HL-60 (cell line): ENCODE results near the gene CMTM1.
"Not testable (repeated sequence)": the region's sequence is repeated elsewhere in the genome, so short reads cannot be mapped to it uniquely, and the experiment has no call there.

Source experiments
- DNase-seq, 2 experiments: peaks; one replicate each; pipeline ENCODE4 v3.0.0-alpha.2; 2010 to 2020; ENCODE audit warnings: low read depth in 1 of 2, low spot score in 1 of 2
- H3K27ac ChIP-seq: fragments of 250-450 bp; sonication (Bioruptor Pico); replicated peaks from 2 replicates; pipeline ENCODE4 v1.5.1; 2020; ENCODE audit warnings: mild to moderate bottlenecking, moderate library complexity
- H3K27me3 ChIP-seq: fragments of 250-450 bp; sonication (Bioruptor Pico); 2 replicates; pipeline ENCODE4 v1.5.1; 2021; ENCODE audit warnings: mild to moderate bottlenecking, moderate library complexity; ENCODE audit not compliant: insufficient read depth, poor library complexity, severe bottlenecking
- H3K4me3 ChIP-seq: replicated peaks from 2 replicates; pipeline ENCODE4 v1.5.1; 2011; ENCODE audit warnings: mild to moderate bottlenecking, control low read depth, low read length; ENCODE audit not compliant: insufficient read depth
- GABPA ChIP-seq: IDR thresholded peaks from 2 replicates; pipeline ENCODE4 v1.6.1; 2012; ENCODE audit warnings: low read depth
- POLR2AphosphoS5 ChIP-seq: IDR thresholded peaks from 2 replicates; pipeline ENCODE4 v1.6.1; 2012; ENCODE audit warnings: low read depth
- SPI1 ChIP-seq: IDR thresholded peaks from 2 replicates; pipeline ENCODE4 v1.6.1; 2012; ENCODE audit warnings: low read depth, mild to moderate bottlenecking, borderline replicate concordance
- TF ChIP-seq, protein P1 (sequence below): IDR thresholded peaks from 2 replicates; pipeline ENCODE4 v1.6.1; 2012; ENCODE audit warnings: low read depth; ENCODE audit not compliant: insufficient replicate concordance
- TF ChIP-seq, protein P2 (sequence below): IDR thresholded peaks from one replicate; pipeline ENCODE4 v1.5.1; 2011; ENCODE audit warnings: low read length, control low read depth, inconsistent platforms; ENCODE audit not compliant: insufficient read depth

CMTM1 gene

DNA sequence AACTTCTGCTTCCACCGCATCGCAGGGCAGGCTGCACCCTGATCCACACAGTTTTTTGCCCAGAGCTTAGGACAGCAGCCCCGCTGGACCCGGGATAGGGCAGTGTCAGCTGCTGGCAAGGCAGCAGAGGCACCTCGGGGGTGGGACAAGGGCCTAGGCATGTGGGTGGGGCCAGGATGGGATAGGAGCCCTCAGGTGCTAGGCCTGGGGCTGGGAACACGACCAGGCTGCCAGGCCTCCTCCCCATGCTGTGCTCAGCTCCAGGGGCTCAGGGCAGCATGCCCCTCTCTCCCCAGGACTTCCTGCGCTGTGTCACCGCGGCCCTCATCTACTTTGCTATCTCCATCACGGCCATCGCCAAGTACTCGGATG, 42.9 kb downstream of the CMTM1 start:
- Histone ChIP-seq H3K27ac (no peak overlapping the region), H3K4me3 (no peak overlapping the region), H3K27me3 (no peaks in the 10 kb centered on the region)
- TF ChIP-seq SPI1 = no peak
- no peak for DNase-seq

DNA sequence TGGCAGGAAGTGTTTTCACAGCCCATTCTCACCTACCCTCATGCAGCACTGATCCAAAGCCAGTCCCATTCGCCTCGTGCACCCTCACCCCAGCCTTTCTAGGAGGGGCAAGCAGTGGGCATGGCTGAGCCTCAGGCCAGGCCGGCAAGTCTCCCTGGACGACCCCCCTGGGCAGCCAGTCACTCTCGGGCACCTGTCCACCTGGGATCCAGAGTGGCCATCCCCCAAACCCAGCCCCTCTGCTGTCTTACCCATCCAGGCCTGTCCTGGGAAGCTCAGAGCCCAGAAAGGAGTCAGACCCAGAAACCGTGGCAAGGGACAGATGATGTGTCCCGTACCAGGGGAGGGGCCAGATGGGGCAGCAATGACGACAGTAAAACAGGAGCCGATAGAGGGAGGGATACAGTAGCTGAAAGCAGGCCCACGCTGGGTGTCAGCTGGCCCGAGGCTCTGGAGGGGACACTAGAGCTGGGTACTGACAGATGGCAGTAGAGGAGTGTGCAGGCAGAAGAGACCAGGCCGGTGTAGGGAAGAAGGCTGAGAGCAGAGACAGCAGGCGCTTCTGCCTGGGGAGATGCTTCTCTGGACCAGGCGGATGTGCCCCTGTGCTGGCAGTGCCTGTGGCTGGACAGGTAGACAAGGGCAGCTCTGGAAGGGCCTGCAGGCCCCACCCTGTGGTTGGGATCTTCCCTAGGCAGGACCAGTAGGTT, 44.0 kb downstream of the CMTM1 start:
- no peak for DNase-seq
- Histone ChIP-seq H3K4me3 (no peak overlapping the region), H3K27ac (no peak overlapping the region), H3K27me3 (no peaks in the 10 kb centered on the region)
- TF ChIP-seq, protein P1, sequence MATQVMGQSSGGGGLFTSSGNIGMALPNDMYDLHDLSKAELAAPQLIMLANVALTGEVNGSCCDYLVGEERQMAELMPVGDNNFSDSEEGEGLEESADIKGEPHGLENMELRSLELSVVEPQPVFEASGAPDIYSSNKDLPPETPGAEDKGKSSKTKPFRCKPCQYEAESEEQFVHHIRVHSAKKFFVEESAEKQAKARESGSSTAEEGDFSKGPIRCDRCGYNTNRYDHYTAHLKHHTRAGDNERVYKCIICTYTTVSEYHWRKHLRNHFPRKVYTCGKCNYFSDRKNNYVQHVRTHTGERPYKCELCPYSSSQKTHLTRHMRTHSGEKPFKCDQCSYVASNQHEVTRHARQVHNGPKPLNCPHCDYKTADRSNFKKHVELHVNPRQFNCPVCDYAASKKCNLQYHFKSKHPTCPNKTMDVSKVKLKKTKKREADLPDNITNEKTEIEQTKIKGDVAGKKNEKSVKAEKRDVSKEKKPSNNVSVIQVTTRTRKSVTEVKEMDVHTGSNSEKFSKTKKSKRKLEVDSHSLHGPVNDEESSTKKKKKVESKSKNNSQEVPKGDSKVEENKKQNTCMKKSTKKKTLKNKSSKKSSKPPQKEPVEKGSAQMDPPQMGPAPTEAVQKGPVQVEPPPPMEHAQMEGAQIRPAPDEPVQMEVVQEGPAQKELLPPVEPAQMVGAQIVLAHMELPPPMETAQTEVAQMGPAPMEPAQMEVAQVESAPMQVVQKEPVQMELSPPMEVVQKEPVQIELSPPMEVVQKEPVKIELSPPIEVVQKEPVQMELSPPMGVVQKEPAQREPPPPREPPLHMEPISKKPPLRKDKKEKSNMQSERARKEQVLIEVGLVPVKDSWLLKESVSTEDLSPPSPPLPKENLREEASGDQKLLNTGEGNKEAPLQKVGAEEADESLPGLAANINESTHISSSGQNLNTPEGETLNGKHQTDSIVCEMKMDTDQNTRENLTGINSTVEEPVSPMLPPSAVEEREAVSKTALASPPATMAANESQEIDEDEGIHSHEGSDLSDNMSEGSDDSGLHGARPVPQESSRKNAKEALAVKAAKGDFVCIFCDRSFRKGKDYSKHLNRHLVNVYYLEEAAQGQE = no peak

DNA sequence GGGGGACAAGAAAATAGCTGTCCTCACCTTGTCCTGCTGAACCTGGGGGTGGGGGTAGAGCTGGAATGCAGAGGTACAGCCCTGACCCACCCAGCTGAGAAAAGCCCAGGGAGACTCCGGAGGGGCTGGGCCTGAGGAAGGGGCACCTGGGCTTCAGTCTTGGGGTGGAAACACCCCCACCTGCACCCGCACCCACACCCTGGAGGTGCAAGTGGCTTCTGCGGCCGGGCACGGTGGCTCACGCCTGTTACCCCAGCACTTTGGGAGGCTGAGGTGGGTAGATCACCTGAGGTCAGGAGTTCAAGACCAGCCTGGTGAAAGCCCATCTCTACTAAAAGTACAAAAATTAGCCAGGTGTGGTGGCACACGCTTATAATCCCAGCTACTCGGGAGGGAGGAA, 45.7 kb downstream of the CMTM1 start:
- not testable (repeated sequence) for H3K27ac ChIP-seq, H3K27me3 ChIP-seq, H3K4me3 ChIP-seq, DNase-seq

DNA sequence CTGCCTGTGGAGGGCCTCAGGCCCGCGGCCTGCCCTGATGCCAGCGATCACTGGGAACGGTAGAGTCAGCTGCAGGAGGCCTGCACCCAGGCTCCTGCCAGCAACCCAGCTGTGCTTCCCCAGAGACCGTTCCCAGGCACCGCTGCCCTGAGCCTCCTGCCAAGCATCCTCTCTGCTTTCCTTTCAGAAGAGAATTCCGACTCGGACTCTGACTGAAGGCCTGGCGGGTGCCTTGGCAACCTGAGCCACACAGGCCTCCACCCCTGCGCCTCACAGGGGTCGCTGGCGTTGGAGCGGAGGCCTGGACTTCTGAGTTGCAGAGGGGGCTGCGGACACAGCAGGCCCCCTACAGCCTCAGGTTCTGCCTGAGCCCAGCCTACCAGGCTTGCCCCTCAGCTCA, 46.2 kb downstream of the CMTM1 start:
- no peak overlapping the region for H3K27ac ChIP-seq
- DNase-seq = no peak
- TF ChIP-seq GABPA (no peak), POLR2AphosphoS5 (no peak)
- no peaks in the 10 kb centered on the region for H3K27me3 ChIP-seq
- H3K4me3 ChIP-seq = no peak overlapping the region

DNA sequence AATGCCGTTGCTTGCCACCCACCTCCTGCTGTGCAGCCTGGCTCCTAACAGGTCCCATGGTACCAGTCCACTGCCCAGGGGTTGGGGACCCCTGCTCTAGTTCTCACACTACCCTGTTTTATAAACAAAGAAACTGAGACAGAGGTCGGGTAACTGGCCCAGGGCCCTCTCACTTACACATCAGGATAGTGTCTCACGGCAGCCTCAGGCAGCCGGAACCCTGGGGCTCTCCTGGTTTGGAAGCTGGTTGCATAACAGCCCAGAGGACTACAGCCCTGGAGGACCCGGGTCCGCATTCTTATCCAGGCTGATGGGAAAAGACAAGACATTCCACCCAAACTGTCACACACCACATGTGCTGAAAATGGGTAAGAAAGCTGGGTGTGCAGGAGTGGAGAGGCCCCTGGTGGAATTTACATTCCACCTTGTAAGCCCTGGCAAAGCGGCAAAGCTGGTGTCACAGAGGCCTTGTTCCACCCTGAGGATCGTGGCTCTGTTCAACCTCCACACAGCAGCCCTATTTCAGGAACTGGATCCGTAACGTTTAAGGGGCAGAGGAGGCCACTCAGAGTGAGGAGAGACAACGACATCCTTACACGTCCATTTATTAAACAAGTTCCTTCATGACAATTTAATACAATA, 48.0 kb downstream of the CMTM1 start:
- no peak overlapping the region for H3K27ac ChIP-seq
- TF ChIP-seq, protein P2, sequence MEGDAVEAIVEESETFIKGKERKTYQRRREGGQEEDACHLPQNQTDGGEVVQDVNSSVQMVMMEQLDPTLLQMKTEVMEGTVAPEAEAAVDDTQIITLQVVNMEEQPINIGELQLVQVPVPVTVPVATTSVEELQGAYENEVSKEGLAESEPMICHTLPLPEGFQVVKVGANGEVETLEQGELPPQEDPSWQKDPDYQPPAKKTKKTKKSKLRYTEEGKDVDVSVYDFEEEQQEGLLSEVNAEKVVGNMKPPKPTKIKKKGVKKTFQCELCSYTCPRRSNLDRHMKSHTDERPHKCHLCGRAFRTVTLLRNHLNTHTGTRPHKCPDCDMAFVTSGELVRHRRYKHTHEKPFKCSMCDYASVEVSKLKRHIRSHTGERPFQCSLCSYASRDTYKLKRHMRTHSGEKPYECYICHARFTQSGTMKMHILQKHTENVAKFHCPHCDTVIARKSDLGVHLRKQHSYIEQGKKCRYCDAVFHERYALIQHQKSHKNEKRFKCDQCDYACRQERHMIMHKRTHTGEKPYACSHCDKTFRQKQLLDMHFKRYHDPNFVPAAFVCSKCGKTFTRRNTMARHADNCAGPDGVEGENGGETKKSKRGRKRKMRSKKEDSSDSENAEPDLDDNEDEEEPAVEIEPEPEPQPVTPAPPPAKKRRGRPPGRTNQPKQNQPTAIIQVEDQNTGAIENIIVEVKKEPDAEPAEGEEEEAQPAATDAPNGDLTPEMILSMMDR = no peak
- TF ChIP-seq POLR2AphosphoS5 (no peak), SPI1 (no peak), GABPA (no peak)
- TF ChIP-seq, protein P1 = no peak
- H3K27me3 ChIP-seq = no peaks in the 10 kb centered on the region
- DNase-seq = no peak
- H3K4me3 ChIP-seq = no peak overlapping the region

DNA sequence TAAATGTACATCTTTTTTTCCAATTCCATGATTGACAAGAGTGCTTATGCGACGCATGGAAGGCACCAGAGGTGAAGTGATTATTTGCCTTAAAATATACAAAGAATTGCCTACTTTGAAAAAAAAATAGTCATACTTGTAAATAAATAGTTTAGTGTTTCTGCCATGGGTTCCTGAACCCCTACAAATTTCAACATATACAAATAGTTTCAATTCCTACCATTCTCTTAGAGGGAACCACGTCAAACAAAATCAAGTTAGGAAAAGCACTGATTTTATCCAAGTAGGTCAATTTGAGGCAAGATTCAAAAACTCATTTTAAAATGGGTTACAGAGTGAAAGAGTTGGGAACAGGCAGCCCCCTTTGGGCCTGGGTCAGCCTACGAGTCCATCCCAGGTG, 49.9 kb downstream of the CMTM1 start:
- H3K4me3 ChIP-seq = no peak overlapping the region
- no peaks in the 10 kb centered on the region for H3K27me3 ChIP-seq
- no peak for DNase-seq
- TF ChIP-seq, protein P1 = no peak
- no peak for TF ChIP-seq POLR2AphosphoS5
- TF ChIP-seq SPI1 = no peak
- no peak overlapping the region for H3K27ac ChIP-seq
